Small intestine (tissue), 7 donors: Measurements from ENCODE around the gene TTLL8. TPM values are rescaled to one million over a fixed set of nuclear protein-coding genes. Genes with fewer than 3 reads are reported as not detected.

Experiments
- DNase-seq, 2 donors: peaks; one replicate each; pipeline versions ENCODE4 v3.0.0 to v3.0.0-alpha.2; 2013
- FAIRE-seq: peaks from 2 replicates; lab custom pipeline; 2012; peaks lifted over from hg19 to GRCh38; lab: Jason Lieb, UNC
- H3K27ac ChIP-seq, 3 donors: one replicate each; pipeline ENCODE4 v1.5.1; 2013; ENCODE audit warnings: low read length in 2 of 3, mild to moderate bottlenecking in 2 of 3, control low read depth in 1 of 3, inconsistent platforms in 1 of 3, low read depth in 1 of 3, moderate library complexity in 1 of 3
- H3K27me3 ChIP-seq, 3 donors: one replicate each; pipeline ENCODE4 v1.6.1; 2013; ENCODE audit warnings: low read length in 3 of 3, inconsistent platforms in 1 of 3; ENCODE audit not compliant: control insufficient read depth in 3 of 3, insufficient read depth in 3 of 3
- H3K36me3 ChIP-seq, 3 donors: one replicate each; pipeline ENCODE4 v1.6.1; 2013; ENCODE audit warnings: low read length in 3 of 3, inconsistent platforms in 1 of 3, low read depth in 1 of 3, mild to moderate bottlenecking in 1 of 3, moderate library complexity in 1 of 3; ENCODE audit not compliant: control insufficient read depth in 3 of 3, insufficient read depth in 2 of 3
- H3K4me1 ChIP-seq, 3 donors: one replicate each; pipeline ENCODE4 v1.6.1; 2013; ENCODE audit warnings: low read length in 2 of 3, inconsistent platforms in 1 of 3, low read depth in 1 of 3, mild to moderate bottlenecking in 1 of 3, moderate library complexity in 1 of 3; ENCODE audit not compliant: control insufficient read depth in 3 of 3, insufficient read depth in 2 of 3
- H3K4me3 ChIP-seq, 3 donors: one replicate each; pipeline ENCODE4 v1.5.1; 2013; ENCODE audit warnings: low read length in 3 of 3, control low read depth in 1 of 3, inconsistent platforms in 1 of 3, low read depth in 1 of 3, mild to moderate bottlenecking in 1 of 3, moderate library complexity in 1 of 3
- H3K9me3 ChIP-seq, 2 donors: one replicate each; pipeline ENCODE4 v1.6.1; 2013; ENCODE audit warnings: low read depth in 1 of 2, low read length in 1 of 2; ENCODE audit not compliant: control insufficient read depth in 2 of 2, insufficient read depth in 1 of 2
- WGBS, 3 donors: extraction: QIAGEN DNeasy Blood & Tissue Kit; methylation state at CpG; one replicate each; pipeline ENCODE4 v1.1.7; 2013; 5-methylcytosine and 5-hydroxymethylcytosine counted together
- polyA plus RNA-seq, 4 donors: library from polyadenylated mRNA; stranded (reverse) in 3 of 4; unstranded in 1 of 4; fragments of 200-250 nt in 3 of 4; fragments of 120-200 nt in 1 of 4; gene quantifications; one replicate each; pipeline versions ENCODE4 v1.2.1 to v1.2.3, GENCODE V29; 2013
- donor health status: healthy with polysubstance abuse.
- donor health status: control.
- donor health status: control.
- donor health status: Bipolar disorder and iron deficiency.
- donor health status: healthy.

TTLL8 gene
- polyA plus RNA-seq, 4 donors: not detected

- H3K4me3 ChIP-seq: no peak overlapping the region
- peaks cover 0 to 2% of the 10 kb centered on the region in 2 donors for H3K9me3 ChIP-seq
- H3K27ac ChIP-seq: no peak overlapping the region
- H3K4me1 ChIP-seq: no peaks in the 10 kb centered on the region
- no peaks in the 10 kb centered on the region for H3K36me3 ChIP-seq
- peaks cover 0 to 35% (median 16%) of the 10 kb centered on the region in 3 donors for H3K27me3 ChIP-seq
- FAIRE-seq (no peak), DNase-seq (no peak)
- 70 to 71% (median 71%) methylated on average over 34 of the region's 34 CpGs for WGBS, 3 donors
These were observed 1.7 kb downstream of the TTLL8 start for GRCh38 chr22:50056214-50056972.

- FAIRE-seq (no peak), DNase-seq (no peak)
- H3K27me3 ChIP-seq: peaks cover 0 to 13% (median 9%) of the 10 kb centered on the region in 3 donors
- peaks cover 0 to 2% of the 10 kb centered on the region in 2 donors for H3K9me3 ChIP-seq
- no peak overlapping the region for H3K4me3 ChIP-seq
- WGBS, 3 donors: 44 to 76% (median 65%) methylated on average over 18 of the region's 18 CpGs
- H3K36me3 ChIP-seq: no peaks in the 10 kb centered on the region
- H3K27ac ChIP-seq: no peak overlapping the region
- H3K4me1 ChIP-seq: no peaks in the 10 kb centered on the region
These were observed 4.2 kb downstream of the TTLL8 start for GRCh38 chr22:50053861-50054260.

- H3K36me3 ChIP-seq: no peaks in the 10 kb centered on the region
- H3K27me3 ChIP-seq: peaks cover 0 to 5% (median 4%) of the 10 kb centered on the region in 3 donors
- no peak for FAIRE-seq
- no peak overlapping the region for H3K27ac ChIP-seq
- H3K4me1 ChIP-seq: no peaks in the 10 kb centered on the region
- H3K4me3 ChIP-seq: no peak overlapping the region
- peaks cover 0 to 2% of the 10 kb centered on the region in 2 donors for H3K9me3 ChIP-seq
- 88 to 90% (median 88%) methylated on average over 18 of the region's 18 CpGs for WGBS, 3 donors
- no peak for DNase-seq
These were observed 6.2 kb downstream of the TTLL8 start for GRCh38 chr22:50051930-50052329.

- Histone ChIP-seq H3K4me3 (no peak overlapping the region), H3K27ac (no peak overlapping the region), H3K36me3 (no peaks in the 10 kb centered on the region), H3K4me1 (no peaks in the 10 kb centered on the region), H3K27me3 (peaks cover 0 to 2% (median 0%) of the 10 kb centered on the region in 3 donors), H3K9me3 (peaks cover 0 to 2% of the 10 kb centered on the region in 2 donors)
- FAIRE-seq (no peak), DNase-seq (no peak)
- WGBS, 3 donors: 85 to 90% (median 86%) methylated on average over 30 to 36 of the region's 36 CpGs
These were observed 8.6 kb downstream of the TTLL8 start for GRCh38 chr22:50049299-50050195.

GRCh38 chr22:50048836-50049235 lies 9.3 kb downstream of the TTLL8 start:
- H3K27ac ChIP-seq: no peak overlapping the region
- DNase-seq (no peak), FAIRE-seq (no peak)
- WGBS, 3 donors: 80 to 84% (median 83%) methylated on average over 15 to 17 of the region's 17 CpGs
- no peak overlapping the region for H3K4me3 ChIP-seq
- peaks cover 0 to 2% (median 0%) of the 10 kb centered on the region in 3 donors for H3K27me3 ChIP-seq
- H3K36me3 ChIP-seq: no peaks in the 10 kb centered on the region
- no peaks in the 10 kb centered on the region for H3K4me1 ChIP-seq
- no peaks in the 10 kb centered on the region for H3K9me3 ChIP-seq

- Histone ChIP-seq H3K27me3 (peaks cover 0 to 2% (median 0%) of the 10 kb centered on the region in 3 donors), H3K36me3 (no peaks in the 10 kb centered on the region), H3K4me1 (no peaks in the 10 kb centered on the region), H3K9me3 (no peaks in the 10 kb centered on the region), H3K27ac (no peak overlapping the region), H3K4me3 (no peak overlapping the region)
- 72 to 84% (median 75%) methylated on average over 12 of the region's 12 CpGs for WGBS, 3 donors
- FAIRE-seq (no peak), DNase-seq (no peak)
These were observed 9.9 kb downstream of the TTLL8 start for GRCh38 chr22:50048061-50048765.

GRCh38 chr22:50047346-50047745 lies 10.8 kb downstream of the TTLL8 start:
- Histone ChIP-seq H3K27ac (no peak overlapping the region), H3K27me3 (peaks cover 0 to 2% (median 0%) of the 10 kb centered on the region in 3 donors), H3K4me1 (no peaks in the 10 kb centered on the region), H3K36me3 (no peaks in the 10 kb centered on the region), H3K9me3 (no peaks in the 10 kb centered on the region), H3K4me3 (no peak overlapping the region)
- 85 to 91% (median 90%) methylated on average over 16 of the region's 16 CpGs for WGBS, 3 donors
- FAIRE-seq: no peak
- DNase-seq: no peak
